Fibroblast of skin of left quadriceps (primary cell): ENCODE measurements around the gene PRDM5.

Experiments used
- DNase-seq, 2 experiments: peaks; one replicate each; pipeline ENCODE4 v3.0.0-alpha.2; 2013; ENCODE audit warnings: low read depth in 2 of 2

PRDM5 gene

GRCh38 chr4:120903419-120903818 is 19.1 kb downstream of the PRDM5 start:
- no peak for DNase-seq

- no peak for DNase-seq
These were observed 19.6 kb downstream of the PRDM5 start for GRCh38 chr4:120902925-120903324.

DNA sequence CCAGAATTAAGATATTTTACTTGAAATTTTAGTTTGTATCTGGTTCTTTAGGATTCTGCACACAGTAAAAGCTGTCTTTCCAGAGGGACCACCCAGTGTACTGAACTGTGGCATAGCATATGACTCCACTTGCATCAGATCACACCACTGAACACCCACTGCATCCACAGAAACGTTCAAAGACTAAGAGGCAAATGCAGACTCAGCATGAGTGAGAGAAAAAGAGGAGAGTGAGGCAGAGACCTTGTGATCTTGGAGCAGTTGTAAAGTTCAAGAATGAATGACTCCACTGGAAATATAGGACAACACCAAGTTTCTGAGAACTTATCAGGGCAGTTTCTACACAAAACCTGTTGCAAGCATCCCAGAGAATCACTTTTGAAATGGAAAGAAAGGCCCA is 20.8 kb downstream of the PRDM5 start:
- DNase-seq: no peak

DNA sequence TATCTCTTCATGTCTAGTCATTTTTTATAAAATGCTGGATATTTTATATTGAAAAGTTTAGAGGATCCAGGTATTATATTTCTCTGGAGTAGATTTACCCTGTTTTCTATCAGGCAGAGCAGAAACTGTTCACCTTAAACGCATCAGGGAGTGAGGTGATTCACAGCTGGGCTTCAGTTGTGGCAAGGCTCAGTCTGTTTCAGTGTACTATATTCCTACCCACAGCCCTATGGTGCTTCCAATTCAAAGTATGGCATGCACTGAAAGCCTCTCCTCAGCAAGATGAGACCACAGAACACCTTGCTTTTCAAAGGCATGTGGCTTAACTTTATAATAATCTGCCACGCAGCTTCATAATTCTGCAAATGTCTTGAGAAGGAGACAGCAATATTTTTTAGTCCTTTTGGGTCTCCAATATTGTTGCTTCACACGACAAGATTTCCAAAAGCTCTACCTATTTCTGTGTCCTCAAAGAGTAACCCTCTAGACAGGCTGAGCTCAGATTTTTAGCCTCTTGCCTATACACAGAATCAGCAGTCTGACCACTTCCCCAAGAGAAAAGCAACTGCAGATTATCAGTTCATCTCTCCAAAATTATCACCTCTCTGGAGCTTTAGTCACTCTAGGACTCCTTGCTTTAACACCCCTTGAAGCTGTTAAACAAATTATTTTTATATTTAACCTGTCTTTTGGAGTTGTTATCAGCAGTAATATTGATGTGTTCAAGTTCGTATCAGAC is 24.4 kb downstream of the PRDM5 start:
- DNase-seq: no peak

DNA sequence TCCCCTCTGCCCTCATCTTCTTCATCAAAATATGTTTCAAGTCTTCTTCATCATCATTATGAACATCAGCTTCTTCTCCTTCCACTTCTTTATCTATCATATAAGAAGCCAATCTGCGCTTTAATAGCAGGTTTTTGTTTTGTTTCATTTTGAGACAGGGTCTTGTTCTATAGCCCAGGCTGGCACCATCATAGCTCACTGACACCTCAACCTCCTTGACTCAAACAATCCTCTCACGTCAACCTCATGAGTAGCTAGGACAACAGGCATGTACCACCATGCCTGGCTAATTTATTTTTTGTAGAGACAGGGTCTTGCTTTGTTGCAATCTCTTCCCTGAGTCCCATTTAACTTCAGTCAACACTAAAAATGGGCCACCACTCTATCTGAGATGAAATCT is 27.0 kb downstream of the PRDM5 start:
- no peak for DNase-seq

DNA sequence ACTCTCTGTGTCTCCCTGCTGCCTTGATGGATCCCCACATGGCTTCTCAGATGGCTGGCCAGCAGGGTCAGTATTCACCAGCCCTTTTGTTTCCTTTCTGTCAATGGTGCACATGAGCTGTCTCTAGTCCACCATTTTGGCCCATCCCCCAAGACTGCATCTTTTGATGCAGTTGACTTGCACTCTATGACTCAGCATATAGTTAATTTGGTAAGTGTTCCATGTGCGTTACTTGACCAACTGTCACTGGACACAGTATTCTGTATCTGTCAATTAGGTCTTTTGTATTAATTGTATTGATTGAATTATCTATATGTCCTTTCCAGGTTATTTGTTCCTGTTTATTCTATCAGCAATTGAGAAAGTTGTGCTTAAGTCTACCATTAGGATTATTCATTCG is 29.2 kb downstream of the PRDM5 start:
- DNase-seq: no peak

GRCh38 chr4:120886191-120886590 is 36.3 kb downstream of the PRDM5 start:
- no peak for DNase-seq

GRCh38 chr4:120881846-120882245 is 40.7 kb downstream of the PRDM5 start:
- no peak for DNase-seq

DNA sequence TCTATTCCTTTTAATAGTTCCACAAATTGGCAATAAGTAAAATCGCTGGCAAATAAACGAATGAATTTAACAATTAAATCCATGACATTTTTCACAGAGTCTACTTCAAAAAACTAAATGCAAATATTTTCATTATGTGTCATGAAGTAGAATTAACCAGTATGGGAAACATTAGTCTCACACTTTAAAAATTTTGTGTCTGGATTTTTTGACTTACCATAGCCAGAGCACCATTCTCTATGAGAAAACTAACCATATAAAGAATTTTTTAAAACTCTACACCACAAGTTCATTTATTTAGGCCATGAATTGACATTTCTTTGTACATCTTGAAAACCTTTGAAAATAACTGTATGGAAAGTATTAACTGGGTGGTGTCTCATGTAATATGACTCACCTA is 41.2 kb downstream of the PRDM5 start:
- DNase-seq: no peak

- DNase-seq: no peak
These were observed 45.5 kb downstream of the PRDM5 start for GRCh38 chr4:120877021-120877420.

- DNase-seq: no peak
These were observed 47.4 kb downstream of the PRDM5 start for GRCh38 chr4:120874792-120875774.

DNA sequence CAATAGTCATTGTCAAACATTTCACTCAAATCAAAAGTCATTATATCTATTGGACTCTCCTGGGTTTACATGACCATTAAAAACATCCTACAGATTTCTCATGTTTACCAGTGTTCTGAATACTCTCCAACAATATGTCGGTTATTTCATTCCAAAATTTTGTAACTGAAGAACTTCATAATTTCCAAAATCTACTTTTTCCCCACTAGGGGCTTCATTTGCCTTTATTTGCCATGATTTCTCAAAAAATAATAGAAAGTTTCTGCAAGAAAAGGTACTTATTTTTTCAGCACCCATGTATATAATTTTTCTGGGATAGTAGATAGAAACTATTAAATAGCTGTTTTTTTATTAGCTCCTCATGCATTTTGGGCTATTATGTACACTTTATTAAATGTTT is 49.0 kb downstream of the PRDM5 start:
- no peak for DNase-seq

DNA sequence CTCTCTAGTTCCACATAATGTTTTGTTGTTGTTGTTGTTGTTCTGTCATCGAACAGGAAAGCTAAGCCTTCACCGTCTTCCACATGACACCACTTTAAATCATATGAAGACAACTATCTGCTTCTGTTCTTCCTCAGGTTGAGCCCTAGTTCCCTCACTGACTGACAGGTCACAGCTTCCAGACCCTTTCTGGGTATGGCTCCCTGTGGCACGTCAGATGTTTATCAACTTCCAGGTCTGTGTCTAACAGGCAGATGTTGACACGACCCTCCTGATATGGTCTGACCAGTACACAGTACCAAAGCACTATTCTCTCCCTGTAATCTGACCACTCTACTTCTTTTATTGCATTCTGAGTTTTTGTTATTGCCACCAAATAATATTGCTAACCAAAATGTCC is 51.4 kb downstream of the PRDM5 start:
- no peak for DNase-seq

- DNase-seq: no peak
These were observed 52.2 kb downstream of the PRDM5 start for GRCh38 chr4:120870279-120870673.

DNA sequence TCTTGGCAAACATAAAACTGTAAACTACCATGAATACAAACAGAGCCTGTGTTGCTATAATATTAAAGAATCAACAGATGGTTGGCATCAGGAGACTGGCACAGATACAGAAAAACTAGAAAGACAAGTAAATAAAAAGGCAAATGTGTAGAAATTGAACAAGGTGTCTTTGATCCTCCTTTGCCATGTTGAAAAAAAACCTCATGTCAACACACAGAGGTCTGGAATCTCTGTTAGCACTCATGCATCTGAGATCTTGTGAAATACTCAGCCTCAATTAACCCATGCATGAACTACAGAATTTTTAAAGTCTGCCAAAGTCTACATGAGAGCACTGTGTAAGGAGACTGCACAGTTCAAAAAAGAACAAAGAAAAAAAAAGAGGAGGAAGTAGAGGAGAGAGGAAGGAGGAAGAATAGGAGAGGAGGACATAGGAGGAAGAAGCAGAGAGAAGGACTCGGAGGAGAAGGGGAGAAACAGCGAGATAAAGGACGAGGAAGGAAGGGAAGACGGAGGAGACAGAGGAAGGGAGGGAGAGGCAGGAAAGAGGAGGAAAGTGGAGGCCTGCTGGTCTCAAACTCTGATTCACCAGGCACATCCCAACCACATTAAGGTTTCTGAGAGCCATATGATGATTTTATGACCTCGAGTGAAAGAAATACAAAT is 52.8 kb downstream of the PRDM5 start:
- no peak for DNase-seq

GRCh38 chr4:120867506-120867905 is 55.0 kb downstream of the PRDM5 start:
- no peak for DNase-seq

DNA sequence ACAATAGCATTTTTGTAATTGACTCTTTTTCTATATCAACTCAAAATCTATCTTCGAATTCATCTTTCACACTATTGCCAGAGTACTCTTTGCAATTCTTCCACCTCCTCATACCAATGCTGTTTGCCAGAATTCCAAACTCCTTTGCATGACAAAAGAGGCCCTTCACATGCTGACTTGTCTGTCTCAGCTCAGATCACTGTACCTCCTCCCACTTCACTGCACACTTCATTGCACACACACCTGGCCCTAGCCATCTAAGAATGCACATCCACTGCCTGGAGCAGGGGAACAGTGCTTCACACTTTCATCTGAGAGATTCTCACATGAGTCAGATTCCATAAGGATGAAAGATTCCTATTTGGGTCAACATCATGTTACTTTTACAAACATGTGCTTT is 56.5 kb downstream of the PRDM5 start:
- DNase-seq: no peak

- DNase-seq: no peak
These were observed 57.6 kb downstream of the PRDM5 start for GRCh38 chr4:120864969-120865368.

- DNase-seq: no peak
These were observed 60.1 kb downstream of the PRDM5 start for GRCh38 chr4:120862432-120862831.

GRCh38 chr4:120861852-120862251 is 60.7 kb downstream of the PRDM5 start:
- no peak for DNase-seq

- no peak for DNase-seq
These were observed 63.8 kb downstream of the PRDM5 start for GRCh38 chr4:120858776-120859175.

- peak; percentile 47 to 51 for DNase-seq
These were observed 65.2 kb downstream of the PRDM5 start for GRCh38 chr4:120857312-120857711.
